DOHH2 (cell line): ENCODE results near the gene DDX5.

Experiments
- H3F3A ChIP-seq: fragments of 200-600 bp; sonication (generic), shearing (Covaris generic); 2 replicates; pipeline ENCODE4 v1.6.0; 2016; ENCODE audit warnings: antibody characterized with exemption, mild to moderate bottlenecking; ENCODE audit not compliant: control insufficient read depth, insufficient read depth
- H3K27ac ChIP-seq: fragments of 200-600 bp; sonication (generic); 2 replicates; pipeline ENCODE4 v1.5.1; 2014; ENCODE audit warnings: low read depth, mild to moderate bottlenecking, low read length, moderate library complexity
- H3K27me3 ChIP-seq: fragments of 200-600 bp; sonication (generic); 2 replicates; pipeline ENCODE4 v1.6.1; 2014; ENCODE audit warnings: mild to moderate bottlenecking, low read length, mixed read lengths; ENCODE audit not compliant: control insufficient read depth
- H3K36me3 ChIP-seq: fragments of 200-600 bp; sonication (generic); 2 replicates; pipeline ENCODE4 v1.6.1; 2014; ENCODE audit warnings: mild to moderate bottlenecking, low read length, moderate library complexity, mixed read lengths; ENCODE audit not compliant: control insufficient read depth
- H3K4me1 ChIP-seq: fragments of 200-600 bp; sonication (generic); 2 replicates; pipeline ENCODE4 v1.6.1; 2014; ENCODE audit warnings: mild to moderate bottlenecking, low read length, mixed read lengths; ENCODE audit not compliant: control insufficient read depth
- H3K4me2 ChIP-seq: fragments of 200-600 bp; sonication (generic); 2 replicates; pipeline ENCODE4 v1.6.0; 2014; ENCODE audit warnings: mild to moderate bottlenecking, low read length, moderate library complexity
- H3K4me3 ChIP-seq: fragments of 200-600 bp; sonication (generic); 2 replicates; pipeline ENCODE4 v1.5.1; 2014; ENCODE audit warnings: mild to moderate bottlenecking, low read length, mixed read lengths
- H3K79me2 ChIP-seq: fragments of 200-600 bp; sonication (generic); 2 replicates; pipeline ENCODE4 v1.6.1; 2014; ENCODE audit warnings: mild to moderate bottlenecking, low read length, mixed read lengths; ENCODE audit not compliant: control insufficient read depth
- H3K9me2 ChIP-seq: fragments of 200-600 bp; sonication (generic); replicated peaks from 2 replicates; pipeline ENCODE4 v1.6.1; 2014; ENCODE audit warnings: mild to moderate bottlenecking, low read length, mixed read lengths; ENCODE audit not compliant: control insufficient read depth
- H3K9me3 ChIP-seq: fragments of 200-600 bp; sonication (generic); 2 replicates; pipeline ENCODE4 v1.6.1; 2014; ENCODE audit warnings: antibody characterized with exemption, low read length, mixed read lengths; ENCODE audit not compliant: control insufficient read depth, insufficient read depth
- H4K20me1 ChIP-seq: fragments of 200-600 bp; sonication (generic); 2 replicates; pipeline ENCODE4 v1.6.0; 2014; ENCODE audit warnings: low read depth, mild to moderate bottlenecking, antibody characterized with exemption, low read length, moderate library complexity; ENCODE audit not compliant: control insufficient read depth, insufficient read depth
- CTCF ChIP-seq: fragments of 200-600 bp; sonication (generic); IDR thresholded peaks from one replicate; pipeline ENCODE4 v1.5.1; 2014; ENCODE audit warnings: antibody characterized with exemption, mild to moderate bottlenecking, low read depth, low read length; ENCODE audit not compliant: poor library complexity, severe bottlenecking
- EZH2phosphoT487 ChIP-seq: fragments of 200-600 bp; sonication (generic); IDR thresholded peaks from 2 replicates; pipeline ENCODE4 v1.6.1; 2017; ENCODE audit warnings: borderline replicate concordance, mild to moderate bottlenecking, antibody characterized with exemption, low read length, moderate library complexity, mixed read lengths

The DDX5 gene

GRCh38 chr17:64484380-64484779 is 21.7 kb downstream of the DDX5 start:
- Histone ChIP-seq H3K36me3 (peaks cover 78% of the 10 kb centered on the region), H3K4me2 (no peak overlapping the region), H3K9me2 (no peaks in the 10 kb centered on the region), H3K27ac (no peak overlapping the region), H4K20me1 (no peaks in the 10 kb centered on the region), H3F3A (peaks cover 3% of the 10 kb centered on the region; the same call in 1 of the 2 replicates), H3K79me2 (no peaks in the 10 kb centered on the region), H3K27me3 (no peaks in the 10 kb centered on the region), H3K4me3 (no peak overlapping the region), H3K4me1 (no peaks in the 10 kb centered on the region), H3K9me3 (no peaks in the 10 kb centered on the region)
- no peak for TF ChIP-seq CTCF
- TF ChIP-seq EZH2phosphoT487: no peak

DNA sequence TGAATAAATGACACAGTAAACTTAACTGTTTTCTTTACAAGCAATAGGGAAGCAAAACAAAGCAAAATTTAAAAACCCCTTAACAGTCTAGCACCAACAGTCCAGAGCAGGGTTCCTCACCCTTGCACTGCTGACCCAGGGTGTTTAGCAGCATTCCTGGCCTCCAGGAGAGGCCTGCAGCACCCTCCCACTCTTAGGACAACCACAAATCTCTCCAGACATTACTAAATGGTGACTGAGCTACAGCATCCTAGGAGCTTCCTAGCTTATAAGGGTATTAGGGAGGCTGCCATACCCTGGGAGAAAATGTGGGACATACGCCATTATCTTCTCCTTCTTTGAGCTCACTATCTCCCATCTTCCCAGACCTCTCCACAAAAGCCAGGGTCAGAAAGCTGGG is 25.1 kb downstream of the DDX5 start:
- Histone ChIP-seq H4K20me1 (no peaks in the 10 kb centered on the region), H3K4me2 (no peak overlapping the region), H3K79me2 (no peaks in the 10 kb centered on the region), H3K9me3 (no peaks in the 10 kb centered on the region), H3K4me1 (no peaks in the 10 kb centered on the region), H3K4me3 (no peak overlapping the region), H3K36me3 (peaks cover 73% of the 10 kb centered on the region), H3F3A (peaks cover 22% of the 10 kb centered on the region), H3K27me3 (no peaks in the 10 kb centered on the region), H3K9me2 (no peaks in the 10 kb centered on the region), H3K27ac (no peak overlapping the region)
- TF ChIP-seq EZH2phosphoT487: no peak
- no peak for TF ChIP-seq CTCF

DNA sequence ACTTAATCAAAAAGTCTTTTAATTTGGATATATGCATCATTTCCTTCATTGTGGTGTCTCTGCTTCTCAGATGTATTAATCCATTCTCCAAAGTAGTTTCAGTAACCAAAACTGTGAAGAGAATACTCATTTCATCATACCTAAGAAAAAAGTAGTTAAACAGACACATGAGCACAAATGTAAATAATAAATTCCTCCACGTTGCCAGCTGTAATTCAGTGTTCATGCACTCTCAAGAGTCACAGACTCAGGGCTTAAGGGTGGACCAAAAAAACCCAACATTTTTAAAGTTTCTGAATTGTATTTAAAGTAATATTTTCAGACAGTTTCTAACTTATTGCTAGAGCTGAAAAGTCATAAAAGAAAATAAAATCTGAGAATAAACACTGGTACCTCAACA is 28.2 kb downstream of the DDX5 start:
- Histone ChIP-seq H3K4me2 (no peak overlapping the region), H4K20me1 (no peaks in the 10 kb centered on the region), H3K4me1 (peaks cover 16% of the 10 kb centered on the region), H3K27me3 (no peaks in the 10 kb centered on the region), H3K4me3 (no peak overlapping the region), H3K79me2 (no peaks in the 10 kb centered on the region), H3K9me2 (no peaks in the 10 kb centered on the region), H3K36me3 (peaks cover 64% of the 10 kb centered on the region), H3K9me3 (no peaks in the 10 kb centered on the region), H3F3A (peaks cover 28% of the 10 kb centered on the region), H3K27ac (no peak overlapping the region)
- TF ChIP-seq EZH2phosphoT487 (no peak), CTCF (no peak)

DNA sequence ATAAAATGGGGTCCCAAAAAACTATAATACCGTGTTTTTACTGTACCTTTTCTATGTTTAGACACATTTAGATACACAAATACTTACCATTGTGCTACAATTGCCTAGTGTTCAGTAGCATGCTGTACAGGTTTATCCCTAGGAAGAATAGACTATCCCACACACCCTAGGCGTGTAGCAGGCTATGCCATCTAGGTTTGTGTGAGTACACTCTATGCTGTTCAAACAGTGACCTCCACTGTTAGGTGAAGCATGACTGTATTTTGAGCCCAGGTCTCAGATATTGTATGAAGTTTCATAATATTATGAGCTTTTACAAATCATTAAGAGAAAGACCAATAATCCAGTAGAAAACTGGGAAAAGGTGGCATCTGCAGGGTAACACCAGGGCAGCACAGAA is 33.5 kb downstream of the DDX5 start:
- peaks cover 21% of the 10 kb centered on the region for H3K4me1 ChIP-seq
- no peaks in the 10 kb centered on the region for H3K79me2 ChIP-seq
- H3K9me3 ChIP-seq: no peaks in the 10 kb centered on the region
- no peaks in the 10 kb centered on the region for H4K20me1 ChIP-seq
- H3K9me2 ChIP-seq: no peaks in the 10 kb centered on the region
- H3K4me3 ChIP-seq: no peak overlapping the region
- H3K4me2 ChIP-seq: no peak overlapping the region
- peaks cover 25% of the 10 kb centered on the region for H3F3A ChIP-seq
- H3K36me3 ChIP-seq: peaks cover 65% of the 10 kb centered on the region
- no peak for TF ChIP-seq EZH2phosphoT487
- H3K27ac ChIP-seq: no peak overlapping the region
- no peaks in the 10 kb centered on the region for H3K27me3 ChIP-seq
